Measurements from ENCODE around the gene SERP2. TPM values are rescaled to one million over a fixed set of nuclear protein-coding genes. Genes with fewer than 3 reads are reported as not detected.

SERP2 gene
- total and polyA plus RNA-seq, 2 donors (not counting 3 experiments of a cell fraction or from before 2014, with no cell fraction given): 0.30 TPM; not detected in 1

DNA sequence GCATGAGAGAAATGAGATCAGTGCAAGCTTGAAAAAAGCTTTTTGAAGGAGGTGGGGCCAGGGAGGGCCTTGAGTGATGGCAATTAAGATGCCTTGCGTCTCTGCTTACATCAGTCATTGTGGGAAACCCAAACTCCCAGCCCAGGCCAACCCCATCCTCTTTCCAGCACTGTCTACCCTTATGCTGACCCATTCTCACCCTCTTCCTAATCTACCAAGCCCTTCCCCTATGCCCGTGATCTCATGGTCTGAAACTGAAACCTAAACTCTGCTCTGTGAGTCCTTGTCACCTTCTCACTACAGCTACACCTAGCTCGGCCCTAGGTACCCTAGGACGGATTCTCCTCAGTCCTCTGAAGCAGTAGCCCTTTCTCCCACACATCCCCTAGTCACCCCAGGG is 36.0 kb upstream of the SERP2 start:
- DNase-seq (ENCODE audit: low read depth, low spot score) (no peak), FAIRE-seq (no peak)
- ChIA-PET CTCF (no interaction called here), POLR2A (no interaction called here)
- H3K4me3 ChIP-seq (replicated peaks in 1 of 3; ENCODE audit: insufficient read depth in 1 of 3, low read depth in 1 of 3, low read length in 3 of 3): no peak overlapping the region
- no peaks in the 10 kb centered on the region for H3K4me1 ChIP-seq (ENCODE audit: control insufficient read depth, extremely low read depth, insufficient read depth, low read length)
- H3K27ac ChIP-seq (ENCODE audit: insufficient read depth, low read depth, low read length): no peak overlapping the region
- H2AFZ ChIP-seq (ENCODE audit: low read depth, low read length): no peak overlapping the region
- no peaks in the 10 kb centered on the region for H3K9me1 ChIP-seq (replicated peaks; ENCODE audit: control insufficient read depth, extremely low read depth, insufficient read depth, low read length)
- intact Hi-C loops (cut with micrococcal nuclease): no loop called here
- H3K9me3 ChIP-seq (replicated peaks; ENCODE audit: control insufficient read depth, insufficient read depth, low read length): no peaks in the 10 kb centered on the region
- BruUV-seq (replicated peaks): no TSS peak
- H3K9ac ChIP-seq (replicated peaks; ENCODE audit: extremely low read depth, insufficient read depth, low read length): no peak overlapping the region
- dilution Hi-C loops (cut with MboI; ENCODE audit: extremely low pct_ligation_motif_present, low sequenced_read_pairs): no loop called here
- no peaks in the 10 kb centered on the region for H3K36me3 ChIP-seq (ENCODE audit: control insufficient read depth in 2 of 2, extremely low read depth in 1 of 2, insufficient read depth in 2 of 2, low read length in 2 of 2)
- H4K20me1 ChIP-seq (replicated peaks; ENCODE audit: control insufficient read depth, extremely low read depth, insufficient read depth, low read length): no peaks in the 10 kb centered on the region
- peaks cover 0 to 2% of the 10 kb centered on the region in 2 experiments for H3K27me3 ChIP-seq (ENCODE audit: control insufficient read depth in 2 of 2, insufficient read depth in 2 of 2, low read length in 2 of 2)
- H3K4me2 ChIP-seq (ENCODE audit: insufficient read depth, low read length): no peak overlapping the region
- H3K79me2 ChIP-seq (ENCODE audit: control insufficient read depth, insufficient read depth, low read length): no peaks in the 10 kb centered on the region
- TF ChIP-seq EZH2 (IDR thresholded peaks at IDR 0.05; ENCODE audit: borderline replicate concordance, low read depth, low read length, severe bottlenecking): no peak
- TF ChIP-seq, protein P1, sequence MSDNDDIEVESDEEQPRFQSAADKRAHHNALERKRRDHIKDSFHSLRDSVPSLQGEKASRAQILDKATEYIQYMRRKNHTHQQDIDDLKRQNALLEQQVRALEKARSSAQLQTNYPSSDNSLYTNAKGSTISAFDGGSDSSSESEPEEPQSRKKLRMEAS (IDR thresholded peaks at IDR 0.05; ENCODE audit: insufficient read depth, insufficient read length): no peak
- no peak for TF ChIP-seq GATA2 (IDR thresholded peaks at IDR 0.05; ENCODE audit: insufficient read depth, insufficient read length, low read depth, low read length)
- no peak for TF ChIP-seq MYC (IDR thresholded peaks at IDR 0.05; ENCODE audit: low read depth, low read length)
- TF ChIP-seq POLR2A (IDR thresholded peaks at IDR 0.05; ENCODE audit: low read depth, low read length): no peak

DNA sequence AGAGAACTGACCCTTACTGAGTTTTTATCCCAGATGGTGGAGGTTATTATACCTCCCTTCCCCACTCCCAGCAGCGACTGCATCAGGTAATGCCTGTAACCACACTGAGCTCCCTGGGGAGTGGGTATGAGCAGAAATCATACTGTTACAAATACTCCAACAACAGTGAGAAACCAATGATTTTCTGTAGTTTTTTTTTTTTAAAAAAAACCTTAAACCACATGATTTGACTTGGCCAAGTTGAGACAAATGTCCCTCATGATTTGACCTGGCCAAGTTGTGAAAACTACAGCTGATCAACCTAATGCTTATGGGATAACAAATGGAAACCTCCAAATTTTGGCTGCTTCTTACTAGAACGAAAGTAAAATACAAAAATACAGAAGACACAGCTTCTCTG is 33.1 kb upstream of the SERP2 start:
- H3K36me3 ChIP-seq (ENCODE audit: control insufficient read depth in 2 of 2, extremely low read depth in 1 of 2, insufficient read depth in 2 of 2, low read length in 2 of 2): no peaks in the 10 kb centered on the region
- H3K9ac ChIP-seq (replicated peaks; ENCODE audit: extremely low read depth, insufficient read depth, low read length): no peak overlapping the region
- H3K4me1 ChIP-seq (ENCODE audit: control insufficient read depth, extremely low read depth, insufficient read depth, low read length): no peaks in the 10 kb centered on the region
- H3K9me1 ChIP-seq (replicated peaks; ENCODE audit: control insufficient read depth, extremely low read depth, insufficient read depth, low read length): no peaks in the 10 kb centered on the region
- H2AFZ ChIP-seq (ENCODE audit: low read depth, low read length): no peak overlapping the region
- no peaks in the 10 kb centered on the region for H3K79me2 ChIP-seq (ENCODE audit: control insufficient read depth, insufficient read depth, low read length)
- DNase-seq (ENCODE audit: low read depth, low spot score): no peak
- no peak for FAIRE-seq
- H3K9me3 ChIP-seq (replicated peaks; ENCODE audit: control insufficient read depth, insufficient read depth, low read length): no peaks in the 10 kb centered on the region
- no TSS peak for BruUV-seq (replicated peaks)
- TF ChIP-seq MYC (IDR thresholded peaks at IDR 0.05; ENCODE audit: low read depth, low read length) (no peak), JUN (IDR thresholded peaks at IDR 0.05; ENCODE audit: borderline replicate concordance, insufficient read depth, insufficient read length, low read depth) (no peak), FOS (IDR thresholded peaks at IDR 0.05; ENCODE audit: borderline replicate concordance, insufficient read depth, low read length) (no peak), GATA2 (IDR thresholded peaks at IDR 0.05; ENCODE audit: insufficient read depth, insufficient read length, low read depth, low read length) (no peak), POLR2AphosphoS5 (IDR thresholded peaks at IDR 0.05; ENCODE audit: insufficient read depth, low read depth, low read length) (no peak), EZH2 (IDR thresholded peaks at IDR 0.05; ENCODE audit: borderline replicate concordance, low read depth, low read length, severe bottlenecking) (no peak), POLR2A (IDR thresholded peaks at IDR 0.05; ENCODE audit: low read depth, low read length) (no peak)
- TF ChIP-seq, protein P1 (IDR thresholded peaks at IDR 0.05; ENCODE audit: insufficient read depth, insufficient read length): no peak
- TF ChIP-seq, protein P2, sequence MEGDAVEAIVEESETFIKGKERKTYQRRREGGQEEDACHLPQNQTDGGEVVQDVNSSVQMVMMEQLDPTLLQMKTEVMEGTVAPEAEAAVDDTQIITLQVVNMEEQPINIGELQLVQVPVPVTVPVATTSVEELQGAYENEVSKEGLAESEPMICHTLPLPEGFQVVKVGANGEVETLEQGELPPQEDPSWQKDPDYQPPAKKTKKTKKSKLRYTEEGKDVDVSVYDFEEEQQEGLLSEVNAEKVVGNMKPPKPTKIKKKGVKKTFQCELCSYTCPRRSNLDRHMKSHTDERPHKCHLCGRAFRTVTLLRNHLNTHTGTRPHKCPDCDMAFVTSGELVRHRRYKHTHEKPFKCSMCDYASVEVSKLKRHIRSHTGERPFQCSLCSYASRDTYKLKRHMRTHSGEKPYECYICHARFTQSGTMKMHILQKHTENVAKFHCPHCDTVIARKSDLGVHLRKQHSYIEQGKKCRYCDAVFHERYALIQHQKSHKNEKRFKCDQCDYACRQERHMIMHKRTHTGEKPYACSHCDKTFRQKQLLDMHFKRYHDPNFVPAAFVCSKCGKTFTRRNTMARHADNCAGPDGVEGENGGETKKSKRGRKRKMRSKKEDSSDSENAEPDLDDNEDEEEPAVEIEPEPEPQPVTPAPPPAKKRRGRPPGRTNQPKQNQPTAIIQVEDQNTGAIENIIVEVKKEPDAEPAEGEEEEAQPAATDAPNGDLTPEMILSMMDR (IDR thresholded peaks at IDR 0.05; ENCODE audit: extremely low read depth in 1 of 2, insufficient read depth in 1 of 2, low read depth in 1 of 2, low read length in 2 of 2): no peak
- no peaks in the 10 kb centered on the region for H4K20me1 ChIP-seq (replicated peaks; ENCODE audit: control insufficient read depth, extremely low read depth, insufficient read depth, low read length)
- H3K27me3 ChIP-seq (ENCODE audit: control insufficient read depth in 2 of 2, insufficient read depth in 2 of 2, low read length in 2 of 2): peaks cover 0 to 2% of the 10 kb centered on the region in 2 experiments
- no peak overlapping the region for H3K27ac ChIP-seq (ENCODE audit: insufficient read depth, low read depth, low read length)
- POLR2A ChIA-PET: interaction anchor here (0.6 kb wide), 1 partner anchor 1120 kb away, joined by 9 read pairs; no protein-coding TSS in a partner anchor
- no peak overlapping the region for H3K4me3 ChIP-seq (replicated peaks in 1 of 3; ENCODE audit: insufficient read depth in 1 of 3, low read depth in 1 of 3, low read length in 3 of 3)
- CTCF ChIA-PET: no interaction called here
- intact Hi-C loops (cut with micrococcal nuclease) (no loop called here), dilution Hi-C loops (cut with MboI; ENCODE audit: extremely low pct_ligation_motif_present, low sequenced_read_pairs) (no loop called here)
- H3K4me2 ChIP-seq (ENCODE audit: insufficient read depth, low read length): no peak overlapping the region

Measured in endothelial cell of umbilical vein (primary cell).